ENCODE results near the gene SUPT3H.
A peak's percentile ranks its signal among the peaks of the same experiment; 100 is the strongest.
"Not testable (repeated sequence)": the region's sequence is repeated elsewhere in the genome, so short reads cannot be mapped to it uniquely, and the experiment has no call there.

SUPT3H gene

DNA sequence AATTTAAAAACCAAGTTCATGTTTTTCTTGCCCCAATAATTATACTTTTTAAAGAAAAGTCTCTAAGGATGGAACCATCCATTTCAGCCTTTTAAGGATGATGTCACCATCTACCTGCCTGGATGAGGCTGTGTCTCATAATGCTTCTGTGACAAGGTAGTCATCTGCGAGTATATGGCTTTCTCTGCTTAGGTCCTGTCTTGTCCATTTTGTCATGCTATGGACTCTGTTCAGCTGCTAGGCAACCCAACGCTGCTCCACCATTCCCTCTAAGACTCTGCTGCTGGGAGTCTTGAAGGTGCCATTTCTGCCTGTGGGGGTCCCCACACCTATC lies 509.4 kb downstream of the SUPT3H start:
- no peak for DNase-seq

GRCh38 chr6:44867571-44868334 lies 510.0 kb downstream of the SUPT3H start:
- DNase-seq: no peak

DNA sequence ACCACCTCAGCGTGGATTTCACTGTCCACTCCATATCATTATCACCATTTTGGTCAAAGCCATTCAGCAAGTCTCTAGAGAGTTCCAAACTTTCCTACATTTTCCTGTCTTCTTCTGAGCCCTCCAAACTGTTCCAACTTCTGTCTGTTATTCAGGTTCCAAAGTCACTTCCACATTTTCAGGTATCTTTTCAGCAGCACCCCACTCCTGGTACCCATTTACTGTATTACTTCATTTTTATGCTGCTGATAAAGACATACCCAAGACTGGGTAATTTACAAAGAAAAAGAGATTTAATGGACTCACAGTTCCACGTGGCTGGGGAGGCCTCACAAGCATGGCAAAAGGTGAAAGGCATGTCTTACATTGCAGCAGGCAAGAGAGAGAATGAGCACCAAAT lies 512.5 kb downstream of the SUPT3H start:
- not testable (repeated sequence) for DNase-seq

GRCh38 chr6:44859901-44860410 lies 517.8 kb downstream of the SUPT3H start:
- no peak for DNase-seq

DNA sequence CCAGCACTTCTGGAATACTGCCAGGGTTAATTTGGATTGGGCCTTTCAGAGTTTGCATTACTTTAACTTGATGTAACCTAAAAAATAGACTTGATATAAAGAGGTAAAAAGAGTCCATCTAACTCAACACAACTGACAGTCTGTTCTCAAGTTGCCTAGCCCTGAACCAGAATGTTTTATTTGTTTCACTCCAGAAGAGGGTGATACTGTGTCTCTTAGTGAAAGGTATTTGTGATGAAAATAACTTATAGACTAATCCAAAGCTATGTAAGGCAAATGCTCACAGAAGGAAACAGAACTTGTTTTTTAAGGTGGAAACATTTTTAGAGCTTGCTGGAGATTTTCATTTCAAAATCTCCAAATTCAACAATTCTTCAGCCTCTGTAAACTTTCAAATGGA lies 518.7 kb downstream of the SUPT3H start:
- DNase-seq: no peak

GRCh38 chr6:44856479-44856878 lies 521.3 kb downstream of the SUPT3H start:
- no peak for DNase-seq

DNA sequence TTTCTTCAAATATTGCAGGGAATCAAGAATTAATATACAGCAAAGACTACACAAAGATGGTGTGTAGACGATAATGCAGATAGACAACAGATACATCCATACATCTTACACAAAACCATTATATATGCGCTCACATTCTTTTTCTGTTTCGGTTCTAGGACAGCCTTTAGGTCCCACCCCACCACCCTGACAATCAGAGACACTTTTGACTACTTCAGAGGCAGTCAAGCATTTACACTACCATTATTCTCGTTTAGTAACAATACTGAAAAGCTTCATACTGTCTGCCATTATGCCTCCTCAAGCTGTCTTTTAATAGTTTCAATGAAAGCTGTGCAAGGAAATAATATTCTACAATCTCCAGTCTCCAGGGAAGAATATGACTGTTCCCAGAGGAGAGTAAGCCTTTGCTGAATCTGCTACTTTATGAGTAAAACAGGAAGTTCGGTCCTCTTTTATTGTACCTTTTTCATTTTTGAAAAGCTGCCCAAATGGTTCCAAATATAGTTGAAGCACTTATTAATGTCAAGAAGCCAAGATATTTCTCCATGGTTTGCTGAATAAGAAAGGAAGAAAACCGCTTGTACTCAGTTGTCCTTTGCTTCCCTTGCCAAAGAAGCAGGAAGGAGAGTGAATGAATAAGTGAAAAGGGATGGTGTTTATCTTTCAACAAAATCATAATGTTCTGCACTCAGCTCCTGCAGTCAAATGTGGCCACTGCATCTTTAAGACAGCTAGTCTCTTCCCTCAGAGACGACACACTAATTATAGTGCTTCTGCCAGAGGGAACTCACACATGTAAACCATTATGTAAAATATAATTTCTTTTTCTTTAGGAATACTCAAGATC lies 521.9 kb downstream of the SUPT3H start:
- DNase-seq: no peak

- no peak for DNase-seq
Measured at GRCh38 chr6:44854712-44855443, 522.9 kb downstream of the SUPT3H start.

- DNase-seq: no peak
Measured at GRCh38 chr6:44851176-44851575, 526.6 kb downstream of the SUPT3H start.

DNA sequence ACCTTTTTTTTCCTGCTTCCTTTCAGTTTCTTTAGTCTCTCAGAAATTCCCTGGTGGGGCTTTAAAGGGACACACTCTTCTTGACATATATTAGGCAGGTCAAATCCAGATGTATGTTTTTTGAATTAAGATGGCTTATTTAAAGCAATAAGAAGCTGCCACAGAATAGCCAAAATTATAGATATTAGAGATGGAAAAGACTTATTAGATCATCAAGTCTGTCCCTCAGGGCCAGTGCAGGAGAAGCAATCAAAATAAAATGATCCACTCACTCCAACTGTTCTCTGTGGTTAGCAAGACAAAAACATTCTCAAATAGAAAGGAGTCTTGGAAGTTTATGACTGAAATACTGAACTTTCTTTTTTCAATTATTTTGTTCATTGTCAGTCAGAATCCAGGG lies 527.4 kb downstream of the SUPT3H start:
- DNase-seq: no peak

DNA sequence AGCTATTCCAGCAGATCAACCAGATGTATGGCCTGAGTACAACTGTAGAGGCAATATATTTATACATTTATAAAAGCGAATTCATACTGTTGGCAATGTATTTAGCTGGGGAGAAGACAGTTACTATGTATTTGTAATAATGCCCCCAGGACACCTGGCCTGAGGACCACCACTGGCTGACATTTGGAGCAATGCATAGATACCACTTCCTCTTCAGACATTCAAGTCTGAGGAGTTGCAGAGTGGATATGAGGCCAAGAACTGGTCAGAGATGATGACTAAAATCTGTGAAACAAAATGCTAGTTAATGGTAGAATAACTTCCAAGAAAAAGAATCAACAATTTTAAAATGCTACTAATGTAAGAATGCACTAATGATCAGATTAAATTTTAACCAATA lies 527.9 kb downstream of the SUPT3H start:
- DNase-seq: no peak

DNA sequence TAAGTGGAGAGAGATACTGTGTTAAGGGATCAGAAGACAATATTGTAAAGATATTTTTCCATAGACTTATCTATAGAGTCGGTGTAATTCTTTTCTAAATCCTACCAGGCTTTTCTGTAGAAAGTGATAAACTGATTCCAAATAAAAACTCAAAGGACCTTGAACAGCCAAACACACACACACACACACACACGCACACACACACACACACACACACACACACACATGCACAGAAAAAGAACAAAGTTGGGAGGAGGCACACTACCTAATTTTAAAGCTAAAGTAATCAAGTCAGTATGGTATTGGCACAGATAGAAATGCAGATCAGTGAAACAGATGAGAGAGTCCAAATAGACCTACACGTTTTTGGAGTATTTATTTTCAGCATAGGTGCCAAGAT lies 534.0 kb downstream of the SUPT3H start:
- DNase-seq: no peak

DNA sequence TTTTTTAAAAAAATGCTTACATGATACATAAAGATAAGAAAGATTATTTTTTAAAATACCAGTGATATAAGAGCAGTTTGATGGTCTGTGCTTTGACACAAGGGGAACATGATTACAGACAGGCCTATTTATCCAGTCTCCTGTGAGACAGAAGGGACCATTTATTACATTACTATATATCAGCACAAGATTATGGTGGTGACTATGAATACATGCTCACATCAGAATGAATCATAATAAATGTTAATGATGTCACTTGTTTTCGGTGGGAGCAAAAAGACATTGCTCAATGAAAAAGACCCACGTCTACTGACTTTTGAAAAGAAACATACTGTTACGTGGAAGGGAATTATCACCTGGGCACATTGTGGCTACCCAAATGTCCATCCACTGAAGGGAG lies 535.1 kb downstream of the SUPT3H start:
- no peak for DNase-seq

DNA sequence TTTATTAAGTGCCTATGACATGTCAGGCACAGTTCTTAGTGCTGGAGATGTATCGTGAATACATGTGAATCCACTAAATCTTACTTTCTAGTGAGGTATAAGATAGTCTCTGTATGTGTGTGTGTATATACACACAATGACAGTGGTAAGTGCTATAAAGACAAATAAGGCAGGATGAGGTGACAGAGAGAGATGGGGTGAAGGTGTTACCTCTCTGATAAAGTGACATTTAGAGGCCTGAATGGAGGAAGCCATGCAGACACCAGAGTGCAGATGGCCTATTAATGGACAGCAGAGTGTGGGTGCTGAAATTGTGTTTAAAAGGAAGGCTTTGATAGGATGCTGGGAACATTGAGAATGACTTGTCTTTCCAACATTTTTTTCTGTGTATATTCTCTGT lies 535.9 kb downstream of the SUPT3H start:
- DNase-seq: no peak

GRCh38 chr6:44837741-44838140 lies 540.0 kb downstream of the SUPT3H start:
- no peak for DNase-seq

GRCh38 chr6:44837255-44837654 lies 540.5 kb downstream of the SUPT3H start:
- DNase-seq: no peak

GRCh38 chr6:44833248-44833647 lies 544.5 kb downstream of the SUPT3H start:
- no peak for DNase-seq

GRCh38 chr6:44831002-44831610 lies 546.6 kb downstream of the SUPT3H start:
- DNase-seq: no peak

DNA sequence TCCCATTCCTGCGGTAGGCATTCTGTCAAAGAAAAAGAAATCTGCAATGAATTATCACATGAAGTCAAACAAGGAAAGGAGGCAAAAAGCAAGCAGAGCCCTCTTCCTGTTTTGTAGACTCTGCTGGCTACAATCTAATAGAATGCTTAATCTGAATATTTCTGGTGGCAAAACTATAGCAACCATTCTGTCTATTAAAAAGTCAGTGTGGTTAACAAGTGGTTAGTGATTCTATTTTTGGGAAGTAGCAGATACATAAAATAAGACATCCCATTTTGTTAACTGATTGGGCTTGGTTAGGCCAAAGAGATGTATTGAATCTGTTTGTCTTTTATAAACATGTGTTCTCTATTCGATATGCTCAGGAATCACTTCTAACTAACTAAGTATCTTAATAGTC lies 547.9 kb downstream of the SUPT3H start:
- DNase-seq: peak; percentile 21

GRCh38 chr6:44828780-44829179 lies 549.0 kb downstream of the SUPT3H start:
- no peak for DNase-seq

DNA sequence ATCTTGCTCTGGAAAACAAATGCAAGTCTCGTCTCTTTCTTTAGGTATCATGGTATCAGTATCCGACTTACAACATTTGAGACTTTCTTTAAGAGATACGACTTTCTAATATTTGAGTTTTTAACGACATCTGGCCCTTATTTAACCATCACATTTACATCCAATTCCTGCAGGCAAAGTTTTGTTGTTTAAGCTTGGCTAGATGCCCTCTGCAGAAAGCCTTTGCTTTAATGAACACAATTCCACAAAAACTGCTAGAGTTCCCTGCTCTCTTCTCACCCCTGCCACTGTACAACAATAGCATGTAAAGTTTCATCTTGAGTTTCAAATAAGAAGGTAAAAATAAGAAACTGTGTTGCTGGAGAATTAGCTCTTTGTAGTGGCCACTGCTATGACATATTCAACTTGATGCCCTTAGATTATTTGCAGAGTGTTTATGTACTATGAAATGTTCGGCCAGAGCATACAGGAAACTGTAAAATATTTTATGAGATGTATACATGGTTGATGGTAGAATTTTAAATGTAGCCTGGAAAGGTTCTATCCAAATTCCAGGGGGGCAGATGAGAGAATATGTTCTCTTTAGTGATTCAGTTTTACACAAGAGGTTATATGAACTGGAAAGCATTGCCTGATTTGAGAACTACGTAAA lies 551.6 kb downstream of the SUPT3H start:
- no peak for DNase-seq

DNA sequence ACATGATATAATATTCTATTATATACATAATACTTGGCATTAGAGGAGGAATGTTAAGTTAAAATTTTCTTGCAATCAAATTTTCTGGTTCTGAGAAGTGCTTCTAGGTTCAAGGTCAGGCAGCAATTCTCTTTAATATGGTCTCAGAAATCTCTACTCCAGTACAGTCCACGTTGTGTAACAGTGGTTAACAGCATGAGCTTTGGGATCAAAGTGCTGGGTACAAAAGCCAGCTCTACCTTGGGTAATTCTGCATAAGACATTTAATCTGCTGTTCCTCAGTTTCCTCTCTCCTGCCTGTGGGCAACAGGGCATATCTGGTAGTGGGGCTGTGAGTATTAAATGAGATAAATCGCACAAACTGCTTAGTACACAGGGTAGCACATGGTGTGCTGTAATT lies 552.5 kb downstream of the SUPT3H start:
- no peak for DNase-seq

DNA sequence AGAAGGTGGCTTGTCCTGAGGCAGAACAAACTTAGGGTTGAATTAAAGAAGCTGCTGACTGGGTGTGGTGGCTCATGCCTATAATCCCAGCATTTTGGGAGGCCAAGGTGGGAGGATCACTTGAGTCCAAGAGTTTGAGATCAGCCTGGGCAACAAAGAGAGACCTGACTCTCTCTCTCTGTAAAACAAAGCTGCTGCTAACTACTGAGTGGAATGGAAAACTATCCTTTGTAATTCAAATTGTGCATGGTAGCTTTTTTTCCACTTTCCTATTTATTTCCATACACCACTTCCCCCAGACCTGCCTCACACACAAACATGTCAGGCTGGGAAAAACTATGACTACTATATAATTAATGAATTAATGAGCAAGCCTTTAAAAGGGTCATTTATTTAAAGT lies 553.2 kb downstream of the SUPT3H start:
- DNase-seq: no peak

All from CD4-positive, alpha-beta T cell treated with Interleukin-4 for 4 hours (primary cell).